SK-N-SH treated with all-trans-retinoic acid at 6 μM for 48 hours (cell line): ENCODE results near the gene ZNF768.

ENCODE experiments used
- ATAC-seq: fragments of 200-7000 bp; cut with Tn5 transposase; 3 replicates; pipeline ENCODE4 v1.9.1; 2020; ENCODE audit warnings: mild to moderate bottlenecking, moderate library complexity
- ARNTL ChIP-seq: fragments of 450-650 bp; formaldehyde crosslinking; IDR thresholded peaks from 2 replicates; pipeline ENCODE4 v1.5.0; 2020; ENCODE audit warnings: low read depth, mild to moderate bottlenecking, moderate library complexity, borderline replicate concordance
- BACH2 ChIP-seq: fragments of 250-450 bp; sonication (Bioruptor Pico); IDR thresholded peaks from 2 replicates; pipeline ENCODE4 v1.9.0; 2021; ENCODE audit warnings: mild to moderate bottlenecking, borderline replicate concordance
- CSDC2 ChIP-seq: fragments of 250-450 bp; sonication (Bioruptor Pico); IDR thresholded peaks from 2 replicates; pipeline ENCODE4 v1.5.0; 2020; ENCODE audit warnings: mild to moderate bottlenecking, moderate library complexity
- GLIS3 ChIP-seq: fragments of 250-450 bp; sonication (Bioruptor Pico); IDR thresholded peaks from 2 replicates; pipeline ENCODE4 v1.5.0; 2020; ENCODE audit warnings: mild to moderate bottlenecking, moderate library complexity
- ISL1 ChIP-seq: fragments of 250-450 bp; sonication (Bioruptor Pico); IDR thresholded peaks from 2 replicates; pipeline ENCODE4 v2.1.2; 2022; ENCODE audit warnings: mild to moderate bottlenecking, moderate library complexity
- PPARA ChIP-seq: fragments of 250-450 bp; sonication (Bioruptor Pico); IDR thresholded peaks from 2 replicates; pipeline ENCODE4 v1.5.0; 2020; ENCODE audit warnings: mild to moderate bottlenecking, borderline replicate concordance
- RARB ChIP-seq: fragments of 250-450 bp; sonication (Bioruptor Pico); IDR thresholded peaks from 2 replicates; pipeline ENCODE4 v1.8.0; 2021; ENCODE audit warnings: mild to moderate bottlenecking, moderate library complexity
- SNAI2 ChIP-seq: fragments of 250-450 bp; sonication (Bioruptor Pico); IDR thresholded peaks from 2 replicates; pipeline ENCODE4 v1.5.0; 2020; ENCODE audit warnings: mild to moderate bottlenecking, moderate library complexity
- TCF4 ChIP-seq: fragments of 250-450 bp; sonication (Bioruptor Pico); IDR thresholded peaks from 2 replicates; pipeline ENCODE4 v1.8.0; 2021; ENCODE audit warnings: mild to moderate bottlenecking, moderate library complexity, borderline replicate concordance
- TOX ChIP-seq: fragments of 250-450 bp; sonication (Bioruptor Pico); IDR thresholded peaks from 2 replicates; pipeline ENCODE4 v1.8.0; 2021; ENCODE audit warnings: mild to moderate bottlenecking, moderate library complexity, borderline replicate concordance
- ZC3H10 ChIP-seq: fragments of 250-450 bp; sonication (Bioruptor Pico); IDR thresholded peaks from 2 replicates; pipeline ENCODE4 v1.5.1; 2021; ENCODE audit warnings: mild to moderate bottlenecking, moderate library complexity
- ZFP3 ChIP-seq: fragments of 250-450 bp; sonication (Bioruptor Pico); IDR thresholded peaks from 2 replicates; pipeline ENCODE4 v1.5.0; 2020; ENCODE audit warnings: mild to moderate bottlenecking, moderate library complexity
- ZFP30 ChIP-seq: fragments of 450-650 bp; formaldehyde crosslinking; IDR thresholded peaks from 2 replicates; pipeline ENCODE4 v1.5.0; 2022; ENCODE audit warnings: mild to moderate bottlenecking, moderate library complexity
- ZNF565 ChIP-seq: fragments of 450-650 bp; formaldehyde crosslinking; conservative IDR thresholded peaks from 2 replicates; pipeline ENCODE4 v1.5.0; 2020; ENCODE audit warnings: low read depth, mild to moderate bottlenecking, moderate library complexity
- ZNF70 ChIP-seq: fragments of 450-650 bp; formaldehyde crosslinking; IDR thresholded peaks from 2 replicates; pipeline ENCODE4 v1.5.0; 2020; ENCODE audit warnings: mild to moderate bottlenecking, moderate library complexity
- ZNF8 ChIP-seq: fragments of 450-650 bp; formaldehyde crosslinking; IDR thresholded peaks from 2 replicates; pipeline ENCODE4 v1.5.0; 2020; ENCODE audit warnings: mild to moderate bottlenecking, moderate library complexity
- TF ChIP-seq, protein P1 (sequence below): fragments of 250-450 bp; sonication (Bioruptor Pico); IDR thresholded peaks from 2 replicates; pipeline ENCODE4 v1.5.1; 2020; ENCODE audit warnings: low read depth, mild to moderate bottlenecking, moderate library complexity
- TF ChIP-seq, protein P2 (sequence below): fragments of 250-450 bp; sonication (Bioruptor Pico); IDR thresholded peaks from 2 replicates; pipeline ENCODE4 v1.8.0; 2020; ENCODE audit warnings: mild to moderate bottlenecking, moderate library complexity, borderline replicate concordance
- TF ChIP-seq, protein P3 (sequence below): fragments of 250-450 bp; sonication (Bioruptor Pico); IDR thresholded peaks from 2 replicates; pipeline ENCODE4 v1.8.0; 2021; ENCODE audit warnings: low read depth, mild to moderate bottlenecking, moderate library complexity, borderline replicate concordance
- TF ChIP-seq, protein P4 (sequence below): fragments of 250-450 bp; sonication (Bioruptor Pico); IDR thresholded peaks from 2 replicates; pipeline ENCODE4 v1.5.1; 2021; ENCODE audit warnings: mild to moderate bottlenecking, moderate library complexity
- TF ChIP-seq, protein P5 (sequence below): fragments of 250-450 bp; sonication (Bioruptor Pico); IDR thresholded peaks from 2 replicates; pipeline ENCODE4 v1.5.0; 2020; ENCODE audit warnings: mild to moderate bottlenecking, moderate library complexity

Gene ZNF768

DNA sequence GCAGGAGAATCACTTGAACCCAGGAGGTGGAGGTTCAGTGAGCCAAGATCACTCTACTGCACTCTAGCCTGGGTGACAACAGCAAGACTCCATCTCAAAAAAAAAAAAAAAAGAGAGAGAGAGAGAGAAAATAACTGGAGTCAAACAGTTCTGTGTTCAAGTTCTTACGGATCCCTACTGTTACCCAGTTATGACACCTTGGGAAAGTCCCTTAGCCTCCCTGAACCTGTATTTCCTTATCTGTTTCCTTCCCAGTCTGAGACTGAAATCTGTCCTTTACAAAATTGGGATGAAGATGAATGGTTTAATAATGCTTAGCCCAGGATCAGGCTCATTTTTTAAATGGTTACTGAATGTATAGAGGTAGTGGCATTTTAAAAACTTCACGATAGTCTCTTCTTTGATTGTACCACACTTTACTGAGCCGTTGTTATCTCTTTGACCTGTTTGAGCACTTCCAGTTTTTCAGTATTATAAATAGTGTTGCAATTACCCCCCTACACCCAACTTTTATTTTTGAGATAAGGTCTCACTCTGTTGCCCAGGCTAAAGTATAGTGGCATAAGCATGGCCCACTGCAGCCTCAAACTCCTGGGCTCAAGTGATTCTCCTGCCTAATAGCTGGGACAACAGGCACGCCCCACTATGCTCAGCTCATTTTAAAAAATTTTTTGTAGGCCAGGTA is 17.1 kb downstream of the ZNF768 start:
- no peak for ATAC-seq
- TF ChIP-seq ARNTL (CRISPR knock-in tag): no peak
- TF ChIP-seq, protein P1, sequence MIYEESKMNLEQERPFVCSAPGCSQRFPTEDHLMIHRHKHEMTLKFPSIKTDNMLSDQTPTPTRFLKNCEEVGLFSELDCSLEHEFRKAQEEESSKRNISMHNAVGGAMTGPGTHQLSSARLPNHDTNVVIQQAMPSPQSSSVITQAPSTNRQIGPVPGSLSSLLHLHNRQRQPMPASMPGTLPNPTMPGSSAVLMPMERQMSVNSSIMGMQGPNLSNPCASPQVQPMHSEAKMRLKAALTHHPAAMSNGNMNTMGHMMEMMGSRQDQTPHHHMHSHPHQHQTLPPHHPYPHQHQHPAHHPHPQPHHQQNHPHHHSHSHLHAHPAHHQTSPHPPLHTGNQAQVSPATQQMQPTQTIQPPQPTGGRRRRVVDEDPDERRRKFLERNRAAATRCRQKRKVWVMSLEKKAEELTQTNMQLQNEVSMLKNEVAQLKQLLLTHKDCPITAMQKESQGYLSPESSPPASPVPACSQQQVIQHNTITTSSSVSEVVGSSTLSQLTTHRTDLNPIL (CRISPR knock-in tag): no peak
- TF ChIP-seq ZNF565 (CRISPR knock-in tag): no peak
- TF ChIP-seq, protein P2, sequence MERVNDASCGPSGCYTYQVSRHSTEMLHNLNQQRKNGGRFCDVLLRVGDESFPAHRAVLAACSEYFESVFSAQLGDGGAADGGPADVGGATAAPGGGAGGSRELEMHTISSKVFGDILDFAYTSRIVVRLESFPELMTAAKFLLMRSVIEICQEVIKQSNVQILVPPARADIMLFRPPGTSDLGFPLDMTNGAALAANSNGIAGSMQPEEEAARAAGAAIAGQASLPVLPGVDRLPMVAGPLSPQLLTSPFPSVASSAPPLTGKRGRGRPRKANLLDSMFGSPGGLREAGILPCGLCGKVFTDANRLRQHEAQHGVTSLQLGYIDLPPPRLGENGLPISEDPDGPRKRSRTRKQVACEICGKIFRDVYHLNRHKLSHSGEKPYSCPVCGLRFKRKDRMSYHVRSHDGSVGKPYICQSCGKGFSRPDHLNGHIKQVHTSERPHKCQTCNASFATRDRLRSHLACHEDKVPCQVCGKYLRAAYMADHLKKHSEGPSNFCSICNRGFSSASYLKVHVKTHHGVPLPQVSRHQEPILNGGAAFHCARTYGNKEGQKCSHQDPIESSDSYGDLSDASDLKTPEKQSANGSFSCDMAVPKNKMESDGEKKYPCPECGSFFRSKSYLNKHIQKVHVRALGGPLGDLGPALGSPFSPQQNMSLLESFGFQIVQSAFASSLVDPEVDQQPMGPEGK (CRISPR knock-in tag): no peak
- no peak for TF ChIP-seq RARB (CRISPR knock-in tag)
- no peak for TF ChIP-seq CSDC2 (CRISPR knock-in tag)
- TF ChIP-seq, all 23 proteins: peak for 0

DNA sequence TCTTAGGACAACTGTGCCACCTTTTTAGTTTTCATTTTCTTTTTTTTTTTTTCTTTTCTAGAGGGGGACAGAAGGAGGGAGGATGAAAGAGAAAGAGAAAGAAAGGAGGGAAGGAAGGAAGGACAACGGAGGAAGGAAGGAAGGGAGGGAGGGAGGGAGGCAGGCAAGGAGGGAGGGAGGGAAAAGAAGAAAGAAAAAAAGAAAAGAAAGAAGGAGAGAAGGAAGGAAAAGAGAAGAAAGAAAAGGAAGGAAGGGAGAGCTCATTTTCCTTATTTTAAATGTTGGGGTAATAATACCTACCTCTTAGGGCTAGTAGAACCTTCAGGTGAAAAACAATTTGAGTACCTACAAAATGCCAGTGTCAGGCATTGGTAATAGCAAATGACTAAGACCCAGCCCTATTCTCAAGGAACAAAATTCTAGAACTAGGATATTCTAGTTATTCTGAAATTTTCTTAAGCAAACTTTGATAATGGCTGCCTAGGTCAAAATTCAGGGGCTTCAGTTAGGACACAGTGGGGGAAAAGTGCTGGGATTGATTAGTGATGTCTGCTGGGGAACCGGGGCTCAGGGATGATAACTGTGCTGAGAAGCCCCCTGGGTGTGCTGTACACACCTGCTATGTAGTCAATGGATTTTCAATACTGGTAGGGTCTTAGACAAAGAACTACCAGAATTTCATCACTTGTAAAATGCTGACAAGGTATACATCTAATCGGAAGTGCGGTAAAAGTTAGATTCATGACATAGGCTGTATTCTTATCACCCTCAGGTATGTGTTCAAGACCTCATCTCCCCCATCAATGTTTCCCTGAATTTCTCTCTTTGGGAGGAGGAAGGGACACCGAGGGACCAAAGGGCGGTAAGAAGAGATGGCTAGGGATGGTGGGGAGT is 22.7 kb downstream of the ZNF768 start:
- ATAC-seq: no peak
- TF ChIP-seq ZNF70 (CRISPR knock-in tag) (no peak), TCF4 (no peak), BACH2 (CRISPR knock-in tag) (no peak), ZFP30 (CRISPR knock-in tag) (no peak)
- TF ChIP-seq, protein P3, sequence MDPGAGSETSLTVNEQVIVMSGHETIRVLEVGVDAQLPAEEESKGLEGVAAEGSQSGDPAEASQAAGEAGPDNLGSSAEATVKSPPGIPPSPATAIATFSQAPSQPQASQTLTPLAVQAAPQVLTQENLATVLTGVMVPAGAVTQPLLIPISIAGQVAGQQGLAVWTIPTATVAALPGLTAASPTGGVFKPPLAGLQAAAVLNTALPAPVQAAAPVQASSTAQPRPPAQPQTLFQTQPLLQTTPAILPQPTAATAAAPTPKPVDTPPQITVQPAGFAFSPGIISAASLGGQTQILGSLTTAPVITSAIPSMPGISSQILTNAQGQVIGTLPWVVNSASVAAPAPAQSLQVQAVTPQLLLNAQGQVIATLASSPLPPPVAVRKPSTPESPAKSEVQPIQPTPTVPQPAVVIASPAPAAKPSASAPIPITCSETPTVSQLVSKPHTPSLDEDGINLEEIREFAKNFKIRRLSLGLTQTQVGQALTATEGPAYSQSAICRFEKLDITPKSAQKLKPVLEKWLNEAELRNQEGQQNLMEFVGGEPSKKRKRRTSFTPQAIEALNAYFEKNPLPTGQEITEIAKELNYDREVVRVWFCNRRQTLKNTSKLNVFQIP (CRISPR knock-in tag): no peak
- TF ChIP-seq, protein P4, sequence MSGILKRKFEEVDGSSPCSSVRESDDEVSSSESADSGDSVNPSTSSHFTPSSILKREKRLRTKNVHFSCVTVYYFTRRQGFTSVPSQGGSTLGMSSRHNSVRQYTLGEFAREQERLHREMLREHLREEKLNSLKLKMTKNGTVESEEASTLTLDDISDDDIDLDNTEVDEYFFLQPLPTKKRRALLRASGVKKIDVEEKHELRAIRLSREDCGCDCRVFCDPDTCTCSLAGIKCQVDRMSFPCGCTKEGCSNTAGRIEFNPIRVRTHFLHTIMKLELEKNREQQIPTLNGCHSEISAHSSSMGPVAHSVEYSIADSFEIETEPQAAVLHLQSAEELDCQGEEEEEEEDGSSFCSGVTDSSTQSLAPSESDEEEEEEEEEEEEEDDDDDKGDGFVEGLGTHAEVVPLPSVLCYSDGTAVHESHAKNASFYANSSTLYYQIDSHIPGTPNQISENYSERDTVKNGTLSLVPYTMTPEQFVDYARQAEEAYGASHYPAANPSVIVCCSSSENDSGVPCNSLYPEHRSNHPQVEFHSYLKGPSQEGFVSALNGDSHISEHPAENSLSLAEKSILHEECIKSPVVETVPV (CRISPR knock-in tag): no peak

DNA sequence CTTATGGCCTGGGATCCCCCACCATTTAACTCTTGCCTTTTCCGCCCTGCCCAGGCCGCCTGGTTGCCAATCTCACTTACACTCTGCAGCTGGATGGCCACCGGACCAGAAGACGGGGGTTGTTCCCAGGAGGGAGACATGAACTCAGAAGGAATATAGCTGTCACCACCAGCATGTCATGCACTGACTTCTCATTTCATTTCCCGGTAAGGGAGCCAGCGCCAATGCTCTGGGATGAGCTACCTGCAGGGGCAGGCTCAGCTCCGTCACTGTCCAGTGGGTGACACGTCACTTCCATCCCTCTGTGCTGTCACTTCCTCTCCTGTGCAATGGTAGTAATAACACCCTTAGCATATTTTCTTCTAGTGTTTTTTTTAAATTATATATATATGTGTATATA is 27.1 kb downstream of the ZNF768 start:
- no peak for ATAC-seq
- TF ChIP-seq ZNF70 (CRISPR knock-in tag) (no peak), ZFP3 (CRISPR knock-in tag) (no peak), TCF4 (no peak), ZNF8 (CRISPR knock-in tag) (no peak), GLIS3 (no peak), PPARA (CRISPR knock-in tag) (no peak), ZFP30 (CRISPR knock-in tag) (no peak), ARNTL (CRISPR knock-in tag) (no peak), ISL1 (no peak), CSDC2 (CRISPR knock-in tag) (no peak), BACH2 (CRISPR knock-in tag) (no peak), ZC3H10 (CRISPR knock-in tag) (no peak), SNAI2 (CRISPR knock-in tag) (no peak), TOX (CRISPR knock-in tag) (no peak)
- TF ChIP-seq, protein P1 (CRISPR knock-in tag): no peak
- TF ChIP-seq, protein P3 (CRISPR knock-in tag): no peak
- TF ChIP-seq, protein P2 (CRISPR knock-in tag): no peak
- TF ChIP-seq, protein P5, sequence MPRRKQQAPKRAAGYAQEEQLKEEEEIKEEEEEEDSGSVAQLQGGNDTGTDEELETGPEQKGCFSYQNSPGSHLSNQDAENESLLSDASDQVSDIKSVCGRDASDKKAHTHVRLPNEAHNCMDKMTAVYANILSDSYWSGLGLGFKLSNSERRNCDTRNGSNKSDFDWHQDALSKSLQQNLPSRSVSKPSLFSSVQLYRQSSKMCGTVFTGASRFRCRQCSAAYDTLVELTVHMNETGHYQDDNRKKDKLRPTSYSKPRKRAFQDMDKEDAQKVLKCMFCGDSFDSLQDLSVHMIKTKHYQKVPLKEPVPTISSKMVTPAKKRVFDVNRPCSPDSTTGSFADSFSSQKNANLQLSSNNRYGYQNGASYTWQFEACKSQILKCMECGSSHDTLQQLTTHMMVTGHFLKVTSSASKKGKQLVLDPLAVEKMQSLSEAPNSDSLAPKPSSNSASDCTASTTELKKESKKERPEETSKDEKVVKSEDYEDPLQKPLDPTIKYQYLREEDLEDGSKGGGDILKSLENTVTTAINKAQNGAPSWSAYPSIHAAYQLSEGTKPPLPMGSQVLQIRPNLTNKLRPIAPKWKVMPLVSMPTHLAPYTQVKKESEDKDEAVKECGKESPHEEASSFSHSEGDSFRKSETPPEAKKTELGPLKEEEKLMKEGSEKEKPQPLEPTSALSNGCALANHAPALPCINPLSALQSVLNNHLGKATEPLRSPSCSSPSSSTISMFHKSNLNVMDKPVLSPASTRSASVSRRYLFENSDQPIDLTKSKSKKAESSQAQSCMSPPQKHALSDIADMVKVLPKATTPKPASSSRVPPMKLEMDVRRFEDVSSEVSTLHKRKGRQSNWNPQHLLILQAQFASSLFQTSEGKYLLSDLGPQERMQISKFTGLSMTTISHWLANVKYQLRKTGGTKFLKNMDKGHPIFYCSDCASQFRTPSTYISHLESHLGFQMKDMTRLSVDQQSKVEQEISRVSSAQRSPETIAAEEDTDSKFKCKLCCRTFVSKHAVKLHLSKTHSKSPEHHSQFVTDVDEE: no peak
